Uterus (tissue), 4 donors: ENCODE results near the gene VPS33A. TPM values are rescaled to one million over a fixed set of nuclear protein-coding genes. Genes with fewer than 3 reads are reported as not detected.
A peak's percentile ranks its signal among the peaks of the same experiment; 100 is the strongest.
"Not testable (repeated sequence)": the region's sequence is repeated elsewhere in the genome, so short reads cannot be mapped to it uniquely, and the experiment has no call there.

Source experiments
- DNase-seq, 2 donors: peaks; one replicate each; pipeline ENCODE4 v3.0.0-alpha.2; 2019 to 2020
- H3K27ac ChIP-seq, 2 donors: fragments of 200-600 bp; sonication (generic); 1 replicate in 1 of 2; 2 replicates in 1 of 2; pipeline ENCODE4 v1.5.1; 2016 to 2018
- H3K27me3 ChIP-seq, 2 donors: fragments of 200-600 bp; sonication (generic); one replicate each; pipeline ENCODE4 v1.5.1; 2018 to 2019; ENCODE audit warnings: control low read depth in 1 of 2
- H3K36me3 ChIP-seq, 2 donors: fragments of 200-600 bp; sonication (generic); one replicate each; pipeline ENCODE4 v1.5.1; 2019; ENCODE audit warnings: control low read depth in 1 of 2
- H3K4me1 ChIP-seq, 2 donors: fragments of 200-600 bp; sonication (generic); one replicate each; pipeline ENCODE4 v1.5.1; 2018 to 2019; ENCODE audit warnings: control low read depth in 1 of 2
- H3K4me3 ChIP-seq, 2 donors: fragments of 200-600 bp; sonication (generic); 1 replicate in 1 of 2; 2 replicates in 1 of 2; pipeline ENCODE4 v1.5.1; 2018 to 2019; ENCODE audit warnings: mild to moderate bottlenecking in 1 of 2
- H3K9me3 ChIP-seq, 2 donors: fragments of 200-600 bp; sonication (generic); one replicate each; pipeline ENCODE4 v1.5.1; 2019; ENCODE audit warnings: control low read depth in 1 of 2
- POLR2A ChIP-seq, 2 donors: fragments of 450-650 bp; IDR thresholded peaks; one replicate each; pipeline ENCODE4 v1.6.1; 2016; ENCODE audit warnings: antibody characterized with exemption in 2 of 2, mild to moderate bottlenecking in 1 of 2, moderate library complexity in 1 of 2
- intact Hi-C: fragments of 100-400 bp; cut with DNase I; formaldehyde crosslinking; loops from one replicate; pipeline ENCODE4 v1.15.1; 2023; ENCODE audit warnings: low total_unique reads
- total RNA-seq, 4 donors: library from RNA; depleted of rRNA in 3 of 4; stranded (reverse); fragments of >200 nt in 3 of 4; gene quantifications; one replicate each; pipeline versions ENCODE4 v1.1.0 to v1.2.4, GENCODE V29; 2014 to 2023
- TF ChIP-seq, protein P1 (sequence below), 4 experiments: fragments of 200-600 bp in 2 of 4; fragments of 450-650 bp in 2 of 4; sonication (generic) in 2 of 4; IDR thresholded peaks; one replicate each; pipeline ENCODE4 v1.5.1; 2016 to 2019; ENCODE audit warnings: antibody characterized with exemption in 4 of 4, mild to moderate bottlenecking in 2 of 4, moderate library complexity in 1 of 4
- donor health status: DM: yes; HTN: yes; CAD: no.

VPS33A gene
- total RNA-seq, 4 donors from 2014 or later = 3.3 to 20.8 (median 12.9) TPM

DNA sequence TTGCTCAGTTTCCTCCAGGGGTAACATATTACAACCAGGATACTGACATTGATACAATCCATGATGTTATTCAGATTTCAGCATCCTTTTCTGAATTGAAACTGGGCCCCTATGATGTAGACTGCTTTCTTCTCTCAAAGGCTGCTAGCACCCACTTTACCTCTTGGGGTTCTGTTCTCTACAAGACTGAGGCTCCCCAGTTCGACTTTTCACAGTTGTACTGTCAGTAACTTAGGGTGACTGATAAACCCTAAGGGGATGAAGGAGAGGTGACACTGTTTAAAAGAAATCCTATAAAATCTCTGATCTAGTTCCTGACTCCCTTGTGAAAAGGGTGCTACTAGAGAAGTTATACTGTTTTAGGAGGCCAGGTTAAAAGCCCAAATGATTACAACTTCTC lies 818 bp downstream of the VPS33A start:
- H3K9me3 ChIP-seq = no peaks in the 10 kb centered on the region
- no peaks in the 10 kb centered on the region for H3K4me1 ChIP-seq
- no peak for DNase-seq
- intact Hi-C loops = no loop called here
- H3K27me3 ChIP-seq = no peaks in the 10 kb centered on the region
- peak overlapping the region; percentile 60 to 81 for H3K4me3 ChIP-seq
- TF ChIP-seq POLR2A (IDR thresholded peaks at IDR 0.05) = no peak
- TF ChIP-seq, protein P1, sequence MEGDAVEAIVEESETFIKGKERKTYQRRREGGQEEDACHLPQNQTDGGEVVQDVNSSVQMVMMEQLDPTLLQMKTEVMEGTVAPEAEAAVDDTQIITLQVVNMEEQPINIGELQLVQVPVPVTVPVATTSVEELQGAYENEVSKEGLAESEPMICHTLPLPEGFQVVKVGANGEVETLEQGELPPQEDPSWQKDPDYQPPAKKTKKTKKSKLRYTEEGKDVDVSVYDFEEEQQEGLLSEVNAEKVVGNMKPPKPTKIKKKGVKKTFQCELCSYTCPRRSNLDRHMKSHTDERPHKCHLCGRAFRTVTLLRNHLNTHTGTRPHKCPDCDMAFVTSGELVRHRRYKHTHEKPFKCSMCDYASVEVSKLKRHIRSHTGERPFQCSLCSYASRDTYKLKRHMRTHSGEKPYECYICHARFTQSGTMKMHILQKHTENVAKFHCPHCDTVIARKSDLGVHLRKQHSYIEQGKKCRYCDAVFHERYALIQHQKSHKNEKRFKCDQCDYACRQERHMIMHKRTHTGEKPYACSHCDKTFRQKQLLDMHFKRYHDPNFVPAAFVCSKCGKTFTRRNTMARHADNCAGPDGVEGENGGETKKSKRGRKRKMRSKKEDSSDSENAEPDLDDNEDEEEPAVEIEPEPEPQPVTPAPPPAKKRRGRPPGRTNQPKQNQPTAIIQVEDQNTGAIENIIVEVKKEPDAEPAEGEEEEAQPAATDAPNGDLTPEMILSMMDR (IDR thresholded peaks at IDR 0.05) = no peak
- no peaks in the 10 kb centered on the region for H3K36me3 ChIP-seq
- H3K27ac ChIP-seq = peak overlapping the region; percentile 83 to 88

DNA sequence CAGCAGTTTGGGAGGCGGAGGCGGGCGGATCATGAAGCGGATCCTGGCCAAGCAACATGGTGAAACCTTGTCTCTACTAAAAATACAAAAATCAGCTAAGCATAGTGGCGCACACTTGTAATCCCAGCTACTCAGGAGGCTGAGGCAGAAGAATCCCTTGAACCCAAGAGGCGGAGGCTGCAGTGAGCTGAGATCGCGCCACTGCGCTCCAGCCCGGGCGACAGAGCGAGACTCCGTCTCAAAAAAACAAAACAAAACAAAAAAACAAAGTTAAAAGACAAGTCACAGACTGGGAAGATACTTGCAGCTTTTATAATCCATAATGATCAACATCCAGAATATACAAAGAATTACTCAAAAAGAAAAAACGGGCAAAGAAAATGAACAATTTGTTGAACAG lies 5.6 kb downstream of the VPS33A start:
- DNase-seq, H3K9me3 ChIP-seq, H3K4me3 ChIP-seq, intact Hi-C loops, H3K4me1 ChIP-seq, H3K27me3 ChIP-seq, H3K36me3 ChIP-seq, H3K27ac ChIP-seq: not testable (repeated sequence)

DNA sequence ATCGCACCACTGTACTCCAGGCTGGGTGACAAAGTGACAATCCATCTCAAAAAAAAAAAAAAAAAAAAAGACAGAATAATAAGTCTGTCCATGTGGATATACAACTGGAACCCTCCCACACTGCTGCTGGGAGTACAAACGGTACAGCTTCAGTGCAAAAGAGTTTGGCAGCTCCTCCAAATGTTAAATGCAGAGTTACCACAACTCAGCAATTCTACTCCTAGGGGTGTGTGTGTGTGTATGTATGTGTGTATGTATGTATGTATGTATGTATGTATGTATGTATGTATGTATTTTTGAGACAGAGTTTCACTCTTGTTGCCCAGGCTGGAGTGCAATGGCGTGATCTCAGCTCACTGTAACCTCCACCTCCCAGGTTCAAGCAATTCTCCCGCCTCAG lies 7.4 kb downstream of the VPS33A start:
- H3K27ac ChIP-seq, H3K36me3 ChIP-seq, DNase-seq, H3K9me3 ChIP-seq, H3K27me3 ChIP-seq, intact Hi-C loops, H3K4me1 ChIP-seq, H3K4me3 ChIP-seq: not testable (repeated sequence)

DNA sequence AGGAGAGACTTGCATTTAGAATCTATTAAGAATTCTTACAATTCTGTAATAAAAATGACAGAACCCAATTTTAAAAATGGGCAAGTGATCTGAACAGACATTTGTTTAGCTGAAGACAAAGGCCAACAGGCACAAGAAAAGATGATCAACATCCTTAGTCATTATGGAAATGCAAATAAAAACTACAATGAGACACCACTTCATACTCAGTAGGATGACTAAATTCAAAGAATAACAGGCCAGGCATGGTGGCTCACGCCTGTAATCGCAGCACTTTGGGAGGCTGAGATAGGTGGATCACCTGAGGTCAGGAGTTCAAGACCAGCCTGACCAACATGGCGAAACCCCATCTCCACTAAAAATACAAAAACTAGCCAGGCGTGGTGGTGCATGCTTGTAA lies 7.8 kb downstream of the VPS33A start:
- not testable (repeated sequence) for H3K36me3 ChIP-seq, DNase-seq

DNA sequence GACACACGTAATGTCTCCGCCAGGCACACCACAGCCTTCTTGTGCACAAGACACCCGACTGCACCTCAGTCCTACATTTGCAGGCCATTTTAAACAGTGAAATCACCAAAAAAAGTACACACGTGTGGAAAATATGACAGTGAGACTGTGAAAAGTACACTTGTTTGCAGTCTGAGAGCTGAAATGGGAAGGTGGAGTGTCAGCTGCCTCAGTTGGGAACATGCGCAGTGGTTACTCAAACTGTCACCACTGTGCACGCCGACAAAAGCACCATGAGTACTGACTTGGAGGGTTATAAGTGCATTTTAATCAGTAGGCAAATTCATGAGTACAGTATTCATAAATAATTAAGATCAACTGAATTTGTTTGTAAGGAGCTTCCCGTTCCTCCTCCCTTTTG lies 15.8 kb downstream of the VPS33A start:
- Histone ChIP-seq H3K9me3 (no peaks in the 10 kb centered on the region), H3K36me3 (no peaks in the 10 kb centered on the region), H3K27me3 (no peaks in the 10 kb centered on the region), H3K4me1 (no peaks in the 10 kb centered on the region), H3K4me3 (no peak overlapping the region), H3K27ac (no peak overlapping the region)
- DNase-seq = no peak
- TF ChIP-seq, protein P1 (IDR thresholded peaks at IDR 0.05) = no peak
- no peak for TF ChIP-seq POLR2A (IDR thresholded peaks at IDR 0.05)
- intact Hi-C loops = no loop called here

More for the DNA sequence above, 7.8 kb downstream of the VPS33A start:
- H3K4me3 ChIP-seq, H3K27ac ChIP-seq, H3K9me3 ChIP-seq, intact Hi-C loops, H3K4me1 ChIP-seq, H3K27me3 ChIP-seq: not testable (repeated sequence)

DNA sequence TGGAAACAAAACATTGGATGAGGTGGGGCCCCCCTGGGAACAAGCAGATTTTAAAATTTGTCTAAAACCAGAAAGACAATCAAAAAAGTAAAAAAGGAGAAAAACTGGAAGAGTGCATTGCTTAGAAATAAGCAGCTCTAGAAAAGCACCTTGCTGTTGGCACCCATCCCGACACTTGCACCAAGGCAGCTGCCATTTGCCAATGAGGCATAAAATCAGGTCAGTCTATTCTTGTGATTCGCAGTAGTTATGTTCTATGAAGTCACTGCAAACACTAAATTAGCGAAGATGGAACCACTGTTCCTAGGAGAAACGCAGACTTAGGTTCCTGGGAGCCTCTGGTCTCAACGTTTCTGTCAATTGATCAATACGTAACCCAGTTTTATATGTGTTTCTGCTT lies 16.2 kb downstream of the VPS33A start:
- Histone ChIP-seq H3K4me3 (no peak overlapping the region), H3K36me3 (no peaks in the 10 kb centered on the region), H3K27me3 (no peaks in the 10 kb centered on the region), H3K9me3 (no peaks in the 10 kb centered on the region), H3K27ac (no peak overlapping the region), H3K4me1 (no peaks in the 10 kb centered on the region)
- DNase-seq = no peak
- intact Hi-C loops = no loop called here
- TF ChIP-seq, protein P1 (IDR thresholded peaks at IDR 0.05) = no peak
- TF ChIP-seq POLR2A (IDR thresholded peaks at IDR 0.05) = no peak

DNA sequence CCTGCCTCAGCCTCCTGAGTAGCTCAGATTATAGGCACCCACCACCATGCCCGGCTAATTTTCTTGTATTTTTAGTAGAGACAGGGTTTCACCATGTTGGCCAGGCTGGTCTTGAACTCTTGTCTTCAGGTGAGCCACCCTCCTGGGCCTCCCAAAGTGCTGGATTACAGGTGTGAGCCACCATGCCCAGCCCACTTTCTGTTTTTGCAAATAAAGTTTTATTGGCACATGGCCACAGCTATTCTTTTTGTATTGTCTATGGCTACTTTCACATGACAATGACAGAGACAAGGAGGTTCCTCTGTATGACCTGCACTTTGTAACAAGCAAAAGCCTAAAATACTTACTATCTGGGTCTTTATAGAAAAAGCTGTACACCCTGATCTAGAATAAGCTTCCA lies 20.7 kb downstream of the VPS33A start:
- Histone ChIP-seq H3K4me3 (no peak overlapping the region), H3K9me3 (no peaks in the 10 kb centered on the region), H3K36me3 (no peaks in the 10 kb centered on the region), H3K4me1 (no peaks in the 10 kb centered on the region), H3K27me3 (no peaks in the 10 kb centered on the region), H3K27ac (no peak overlapping the region)
- intact Hi-C loops = no loop called here
- no peak for DNase-seq
- TF ChIP-seq, protein P1 (IDR thresholded peaks at IDR 0.05) = no peak
- no peak for TF ChIP-seq POLR2A (IDR thresholded peaks at IDR 0.05)
